Retinal pigment epithelial cell (primary cell): ENCODE data around the gene ATRIP.

Source experiments
- DNase-seq: peaks from one replicate; pipeline ENCODE4 v3.0.0-alpha.2; 2010; ENCODE audit warnings: low read depth
- H3K4me3 ChIP-seq: 2 replicates; pipeline ENCODE4 v1.5.1; 2011; ENCODE audit warnings: mild to moderate bottlenecking, low read length, control low read depth, moderate library complexity
- CTCF ChIP-seq: conservative IDR thresholded peaks from 2 replicates; pipeline ENCODE4 v1.5.1; 2011; ENCODE audit warnings: low read depth, low read length, control low read depth, inconsistent platforms

Gene ATRIP

DNA sequence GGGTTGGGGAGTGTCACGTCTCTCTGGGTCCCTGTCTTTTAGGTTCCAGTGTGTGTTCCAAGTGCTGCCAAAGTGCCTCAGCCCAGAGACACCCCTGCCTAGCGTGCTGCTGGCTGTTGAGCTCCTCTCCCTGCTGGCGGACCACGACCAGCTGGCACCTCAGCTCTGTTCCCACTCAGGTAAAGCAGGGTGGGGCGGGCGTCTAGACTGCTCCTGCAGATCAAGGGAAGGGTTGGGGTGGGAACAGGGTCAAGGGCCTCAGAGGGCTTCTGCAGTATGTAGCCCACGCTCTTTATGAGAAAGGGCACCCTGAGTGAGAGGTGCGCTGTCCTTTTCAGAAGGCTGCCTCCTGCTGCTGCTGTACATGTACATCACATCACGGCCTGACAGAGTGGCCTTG, 17.2 kb downstream of the ATRIP start:
- no peak for TF ChIP-seq CTCF
- H3K4me3 ChIP-seq: no peak overlapping the region
- DNase-seq: no peak

DNA sequence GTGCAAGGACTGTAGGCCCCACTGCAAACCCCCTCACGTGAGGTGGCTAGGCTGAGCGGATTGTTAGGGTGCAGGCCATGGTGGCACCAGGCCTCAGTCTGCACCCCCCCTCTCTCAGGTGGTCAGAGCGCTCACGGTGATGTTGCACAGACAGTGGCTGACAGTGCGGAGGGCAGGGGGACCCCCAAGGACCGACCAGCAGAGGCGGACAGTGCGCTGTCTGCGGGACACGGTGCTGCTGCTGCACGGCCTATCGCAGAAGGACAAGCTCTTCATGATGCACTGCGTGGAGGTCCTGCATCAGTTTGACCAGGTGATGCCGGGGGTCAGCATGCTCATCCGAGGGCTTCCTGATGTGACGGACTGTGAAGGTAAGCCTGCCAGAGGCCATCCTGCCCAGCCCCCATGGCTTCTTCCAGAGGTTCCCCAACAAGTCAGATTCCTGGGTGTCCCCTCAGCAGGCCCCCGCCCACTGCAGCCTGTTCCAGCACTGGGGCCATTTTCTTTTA, 18.2 kb downstream of the ATRIP start:
- TF ChIP-seq CTCF: no peak
- DNase-seq: no peak
- H3K4me3 ChIP-seq: no peak overlapping the region

- DNase-seq: no peak
- H3K4me3 ChIP-seq: no peak overlapping the region
- no peak for TF ChIP-seq CTCF
Observed at GRCh38 chr3:48465237-48465530, 18.6 kb downstream of the ATRIP start.

DNA sequence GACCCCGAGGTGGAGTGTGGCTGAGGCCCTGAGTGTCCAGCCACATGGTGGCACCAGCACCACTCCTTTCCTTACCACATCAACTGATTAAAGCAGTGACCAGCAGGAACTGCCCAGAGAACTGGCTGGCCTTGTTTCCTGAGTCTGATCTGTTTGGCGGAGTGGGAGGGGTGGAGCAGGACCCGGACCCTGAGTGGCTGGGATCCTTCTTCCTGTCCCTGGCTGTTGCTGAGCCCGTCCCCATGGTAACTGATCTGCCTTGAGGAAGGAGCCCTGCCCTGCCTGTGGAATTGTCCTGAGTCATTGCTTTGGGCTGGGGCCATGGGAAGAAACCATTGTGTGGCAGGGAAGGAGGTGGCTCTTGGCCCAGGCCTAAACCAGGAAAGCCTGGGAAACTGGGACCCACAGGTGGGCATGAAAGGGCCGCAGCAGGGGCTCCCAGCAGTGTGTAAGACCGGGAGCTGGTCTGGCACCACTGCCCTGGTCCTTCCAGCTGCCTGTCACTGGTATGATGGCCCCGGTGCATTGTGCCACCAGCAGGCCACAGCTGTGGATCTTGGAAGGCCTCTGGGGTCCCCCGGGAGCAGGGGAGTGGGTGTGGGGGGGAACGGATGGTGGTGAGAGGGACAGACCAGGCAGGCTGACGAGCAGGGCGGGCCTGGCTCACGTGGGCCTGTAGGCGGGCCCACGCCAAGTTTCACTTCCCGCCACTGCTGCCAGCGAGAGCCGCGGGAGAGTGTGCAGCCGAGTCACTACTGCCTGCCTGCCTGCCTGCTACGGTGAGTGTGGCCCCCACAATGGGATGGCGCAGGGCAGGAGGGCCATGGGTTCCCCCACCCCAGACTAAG, 19.2 kb downstream of the ATRIP start:
- TF ChIP-seq CTCF: peak; percentile 87
- H3K4me3 ChIP-seq: peak overlapping the region; percentile 45
- peak; percentile 100 for DNase-seq

DNA sequence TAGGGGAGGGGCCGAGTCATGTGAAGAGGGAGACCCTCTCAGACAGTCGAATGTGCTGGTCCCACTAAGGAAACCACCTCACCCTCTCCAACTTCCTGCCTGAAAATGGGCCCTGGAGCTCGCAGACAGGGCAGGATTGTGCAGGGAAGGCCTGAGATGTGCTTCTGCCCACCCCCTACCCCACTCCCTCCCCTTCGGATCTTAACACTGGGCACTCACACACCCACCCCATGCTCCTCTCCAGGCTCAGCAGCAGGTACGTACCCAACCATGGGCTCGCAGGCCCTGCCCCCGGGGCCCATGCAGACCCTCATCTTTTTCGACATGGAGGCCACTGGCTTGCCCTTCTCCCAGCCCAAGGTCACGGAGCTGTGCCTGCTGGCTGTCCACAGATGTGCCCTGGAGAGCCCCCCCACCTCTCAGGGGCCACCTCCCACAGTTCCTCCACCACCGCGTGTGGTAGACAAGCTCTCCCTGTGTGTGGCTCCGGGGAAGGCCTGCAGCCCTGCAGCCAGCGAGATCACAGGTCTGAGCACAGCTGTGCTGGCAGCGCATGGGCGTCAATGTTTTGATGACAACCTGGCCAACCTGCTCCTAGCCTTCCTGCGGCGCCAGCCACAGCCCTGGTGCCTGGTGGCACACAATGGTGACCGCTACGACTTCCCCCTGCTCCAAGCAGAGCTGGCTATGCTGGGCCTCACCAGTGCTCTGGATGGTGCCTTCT, 20.0 kb downstream of the ATRIP start:
- peak overlapping the region; percentile 45 for H3K4me3 ChIP-seq
- DNase-seq: no peak
- TF ChIP-seq CTCF: no peak

DNA sequence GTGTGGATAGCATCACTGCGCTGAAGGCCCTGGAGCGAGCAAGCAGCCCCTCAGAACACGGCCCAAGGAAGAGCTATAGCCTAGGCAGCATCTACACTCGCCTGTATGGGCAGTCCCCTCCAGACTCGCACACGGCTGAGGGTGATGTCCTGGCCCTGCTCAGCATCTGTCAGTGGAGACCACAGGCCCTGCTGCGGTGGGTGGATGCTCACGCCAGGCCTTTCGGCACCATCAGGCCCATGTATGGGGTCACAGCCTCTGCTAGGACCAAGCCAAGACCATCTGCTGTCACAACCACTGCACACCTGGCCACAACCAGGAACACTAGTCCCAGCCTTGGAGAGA, 20.5 kb downstream of the ATRIP start:
- H3K4me3 ChIP-seq: peak overlapping the region; percentile 45
- no peak for TF ChIP-seq CTCF

More for the DNA sequence above, 20.5 kb downstream of the ATRIP start:
- DNase-seq: no peak
